OCI-LY7 (cell line): ENCODE results near the gene DHFR. TPM values are rescaled to one million over a fixed set of nuclear protein-coding genes. Genes with fewer than 3 reads are reported as not detected.

Experiments
- BruUV-seq: library from RNA; stranded (reverse); fragments of 400-500 nt; replicated peaks from 2 replicates; lab custom pipeline; 2021; lab: Mats Ljungman, UMichigan
- CTCF ChIA-PET: fragments of 300-600 bp; sonication (Branson Sonifier 250); formaldehyde crosslinking; loops from one replicate; lab custom pipeline; 2022; ENCODE audit warnings: antibody characterized with exemption; ENCODE audit not compliant: unreplicated experiment; lab: Charles Lee
- POLR2A ChIA-PET: fragments of 300-600 bp; sonication (Branson Sonifier 250); formaldehyde crosslinking; loops from one replicate; lab custom pipeline; 2022; ENCODE audit warnings: antibody characterized with exemption; lab: Charles Lee
- DNase-seq: peaks from one replicate; pipeline ENCODE4 v3.0.0-alpha.2; 2015; ENCODE audit warnings: low spot score
- H2AFZ ChIP-seq: fragments of 200-600 bp; sonication (generic), shearing (Covaris generic); 2 replicates; pipeline ENCODE4 v1.6.1; 2014; ENCODE audit warnings: mild to moderate bottlenecking, antibody characterized with exemption, low read length, moderate library complexity
- H3K27ac ChIP-seq: fragments of 200-600 bp; sonication (generic); 2 replicates; pipeline ENCODE4 v1.5.1; 2014; ENCODE audit warnings: mixed run types, low read depth, mild to moderate bottlenecking, moderate library complexity, low read length, inconsistent platforms; ENCODE audit not compliant: poor library complexity, severe bottlenecking
- H3K36me3 ChIP-seq: fragments of 200-600 bp; sonication (generic); 2 replicates; pipeline ENCODE4 v1.6.1; 2014; ENCODE audit warnings: mild to moderate bottlenecking, antibody characterized with exemption, low read length, moderate library complexity, mixed read lengths; ENCODE audit not compliant: insufficient read depth
- H3K4me1 ChIP-seq: fragments of 200-600 bp; sonication (generic); 2 replicates; pipeline ENCODE4 v1.5.1; 2014; ENCODE audit warnings: mild to moderate bottlenecking, low read length; ENCODE audit not compliant: insufficient read depth, poor library complexity, severe bottlenecking
- H3K4me2 ChIP-seq: fragments of 200-600 bp; sonication (generic); 2 replicates; pipeline ENCODE4 v1.6.1; 2014; ENCODE audit warnings: mild to moderate bottlenecking, low read length
- H3K4me3 ChIP-seq: fragments of 200-600 bp; sonication (generic); 2 replicates; pipeline ENCODE4 v1.5.1; 2014; ENCODE audit warnings: mild to moderate bottlenecking, low read depth, low read length; ENCODE audit not compliant: poor library complexity, severe bottlenecking
- H3K79me2 ChIP-seq: fragments of 200-600 bp; sonication (generic); 2 replicates; pipeline ENCODE4 v1.6.1; 2016; ENCODE audit warnings: low read depth, mild to moderate bottlenecking, low read length, moderate library complexity, mixed read lengths; ENCODE audit not compliant: insufficient read depth
- H3K9me2 ChIP-seq: fragments of 200-600 bp; sonication (generic); 2 replicates; pipeline ENCODE4 v1.6.1; 2016; ENCODE audit warnings: mild to moderate bottlenecking, low read length, mixed read lengths; ENCODE audit not compliant: insufficient read depth
- H3K9me3 ChIP-seq: fragments of 200-600 bp; sonication (generic); 2 replicates; pipeline ENCODE4 v1.6.1; 2014; ENCODE audit warnings: mild to moderate bottlenecking, mixed run types, low read length, mixed read lengths
- H4K20me1 ChIP-seq: fragments of 200-600 bp; sonication (generic); 2 replicates; pipeline ENCODE4 v1.6.1; 2014; ENCODE audit warnings: mild to moderate bottlenecking, antibody characterized with exemption, low read length, moderate library complexity, mixed read lengths; ENCODE audit not compliant: insufficient read depth
- EZH2phosphoT487 ChIP-seq: fragments of 200-600 bp; sonication (generic); IDR thresholded peaks from 2 replicates; pipeline ENCODE4 v1.6.1; 2018; ENCODE audit warnings: low read depth, borderline replicate concordance, mild to moderate bottlenecking, mixed run types, antibody characterized with exemption, low read length, moderate library complexity, mixed read lengths
- intact Hi-C: fragments of 100-400 bp; cut with micrococcal nuclease; formaldehyde crosslinking; loops from one replicate; pipeline ENCODE4 v1.10.0; 2022; ENCODE audit not compliant: unreplicated experiment
- total RNA-seq, 2 experiments: library from RNA; depleted of rRNA in 1 of 2; stranded (reverse); fragments of >200 nt in 1 of 2; shearing (Covaris generic) in 1 of 2; gene quantifications; 2 replicates each; pipeline ENCODE4 v1.2.3, GENCODE V29; 2014 to 2022
- TF ChIP-seq, protein P1 (sequence below): fragments of 200-600 bp; sonication (generic); conservative IDR thresholded peaks from 2 replicates; pipeline ENCODE4 v1.5.1; 2014; ENCODE audit warnings: mild to moderate bottlenecking, antibody characterized with exemption, low read length, moderate library complexity, mixed read lengths

Gene DHFR
- total RNA-seq, 2 experiments from 2014 or later = 115 to 164 TPM

DNA sequence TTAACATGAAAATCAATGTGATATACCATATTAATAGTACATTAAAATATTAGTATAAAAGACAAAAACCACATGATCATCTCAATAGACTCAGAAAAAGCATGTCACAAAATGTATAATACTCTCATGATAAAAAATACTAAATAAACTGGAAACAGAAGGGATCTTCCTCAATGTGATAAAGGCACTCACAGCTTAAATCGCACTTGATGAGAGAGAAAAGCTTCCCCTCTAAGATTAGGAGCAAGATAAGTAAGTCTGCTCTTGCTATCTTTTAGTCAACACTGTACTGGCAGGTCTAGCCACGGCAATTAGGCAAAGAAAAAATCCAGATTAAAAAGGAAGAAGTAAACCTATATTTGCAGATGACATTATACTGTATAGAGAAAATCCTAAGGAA, 22.1 kb downstream of the DHFR start:
- no peak for DNase-seq
- Histone ChIP-seq H3K36me3 (peaks cover 88% of the 10 kb centered on the region), H3K4me1 (peaks cover 9% of the 10 kb centered on the region), H4K20me1 (no peaks in the 10 kb centered on the region), H2AFZ (no peak overlapping the region), H3K79me2 (peaks cover 8% of the 10 kb centered on the region; the same call in 1 of the 2 replicates), H3K9me3 (no peaks in the 10 kb centered on the region), H3K27ac (no peak overlapping the region), H3K4me2 (no peak overlapping the region), H3K4me3 (no peak overlapping the region), H3K9me2 (no peaks in the 10 kb centered on the region)
- no TSS peak for BruUV-seq
- ChIA-PET POLR2A (no interaction called here), CTCF (no interaction called here)
- intact Hi-C loops = no loop called here
- TF ChIP-seq EZH2phosphoT487 = no peak
- TF ChIP-seq, protein P1, sequence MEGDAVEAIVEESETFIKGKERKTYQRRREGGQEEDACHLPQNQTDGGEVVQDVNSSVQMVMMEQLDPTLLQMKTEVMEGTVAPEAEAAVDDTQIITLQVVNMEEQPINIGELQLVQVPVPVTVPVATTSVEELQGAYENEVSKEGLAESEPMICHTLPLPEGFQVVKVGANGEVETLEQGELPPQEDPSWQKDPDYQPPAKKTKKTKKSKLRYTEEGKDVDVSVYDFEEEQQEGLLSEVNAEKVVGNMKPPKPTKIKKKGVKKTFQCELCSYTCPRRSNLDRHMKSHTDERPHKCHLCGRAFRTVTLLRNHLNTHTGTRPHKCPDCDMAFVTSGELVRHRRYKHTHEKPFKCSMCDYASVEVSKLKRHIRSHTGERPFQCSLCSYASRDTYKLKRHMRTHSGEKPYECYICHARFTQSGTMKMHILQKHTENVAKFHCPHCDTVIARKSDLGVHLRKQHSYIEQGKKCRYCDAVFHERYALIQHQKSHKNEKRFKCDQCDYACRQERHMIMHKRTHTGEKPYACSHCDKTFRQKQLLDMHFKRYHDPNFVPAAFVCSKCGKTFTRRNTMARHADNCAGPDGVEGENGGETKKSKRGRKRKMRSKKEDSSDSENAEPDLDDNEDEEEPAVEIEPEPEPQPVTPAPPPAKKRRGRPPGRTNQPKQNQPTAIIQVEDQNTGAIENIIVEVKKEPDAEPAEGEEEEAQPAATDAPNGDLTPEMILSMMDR = no peak

DNA sequence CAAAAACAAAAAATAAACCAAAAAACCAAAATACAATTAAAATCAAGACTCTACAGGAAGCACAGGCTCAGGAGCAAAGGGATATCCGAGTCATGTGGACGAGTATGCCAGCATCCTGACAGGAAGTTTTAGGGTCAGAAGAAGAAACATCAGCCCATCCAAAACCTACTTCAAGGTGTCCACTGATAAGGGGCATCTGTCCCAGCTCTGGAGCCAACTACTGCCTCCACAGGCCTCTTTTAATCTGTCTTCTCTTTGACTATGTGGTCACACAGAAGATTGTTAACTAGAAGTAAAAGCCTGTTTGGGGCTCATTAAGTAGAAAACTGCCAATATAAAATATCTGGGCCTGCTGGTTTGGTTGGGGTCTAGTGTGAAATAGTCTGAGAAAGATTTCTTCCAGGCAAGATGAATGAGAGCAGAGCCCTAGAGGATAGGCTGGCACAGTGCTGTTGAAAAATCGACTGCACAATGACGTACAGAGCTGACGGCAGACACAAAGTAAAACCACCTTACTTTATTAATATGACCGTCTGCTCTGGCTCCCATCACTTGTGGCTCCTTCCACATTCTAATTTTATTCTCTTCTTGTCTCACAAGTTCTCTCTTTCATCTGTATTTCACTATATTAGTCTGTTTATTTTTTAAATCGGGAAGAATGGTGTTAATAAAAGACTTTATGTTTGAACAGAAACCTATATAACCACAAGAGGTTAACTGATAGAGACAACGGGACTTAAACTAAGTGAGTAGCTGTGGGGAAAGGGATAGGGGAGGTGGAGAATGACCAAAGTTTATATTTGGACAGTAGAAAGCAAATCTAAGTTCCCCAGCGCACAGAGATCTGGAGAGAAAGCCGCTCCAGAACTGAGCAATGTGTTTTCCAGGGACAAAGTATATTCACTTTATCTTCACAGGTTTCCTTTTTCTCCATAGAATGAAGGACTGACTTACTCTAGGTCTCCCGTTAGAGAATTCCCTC, 23.2 kb downstream of the DHFR start:
- TF ChIP-seq EZH2phosphoT487 = no peak
- TF ChIP-seq, protein P1 = no peak
- ChIA-PET CTCF (no interaction called here), POLR2A (no interaction called here)
- Histone ChIP-seq H3K36me3 (peaks cover 77% of the 10 kb centered on the region), H3K4me1 (peaks cover 9% of the 10 kb centered on the region), H3K9me2 (no peaks in the 10 kb centered on the region), H3K79me2 (0 out of 2 replicates have a peak, but pooled peaks cover 8% of the 10 kb centered on the region), H2AFZ (no peak overlapping the region), H3K27ac (no peak overlapping the region), H3K9me3 (no peaks in the 10 kb centered on the region), H3K4me2 (no peak overlapping the region), H4K20me1 (no peaks in the 10 kb centered on the region), H3K4me3 (no peak overlapping the region)
- intact Hi-C loops = no loop called here
- BruUV-seq = no TSS peak
- DNase-seq = no peak

DNA sequence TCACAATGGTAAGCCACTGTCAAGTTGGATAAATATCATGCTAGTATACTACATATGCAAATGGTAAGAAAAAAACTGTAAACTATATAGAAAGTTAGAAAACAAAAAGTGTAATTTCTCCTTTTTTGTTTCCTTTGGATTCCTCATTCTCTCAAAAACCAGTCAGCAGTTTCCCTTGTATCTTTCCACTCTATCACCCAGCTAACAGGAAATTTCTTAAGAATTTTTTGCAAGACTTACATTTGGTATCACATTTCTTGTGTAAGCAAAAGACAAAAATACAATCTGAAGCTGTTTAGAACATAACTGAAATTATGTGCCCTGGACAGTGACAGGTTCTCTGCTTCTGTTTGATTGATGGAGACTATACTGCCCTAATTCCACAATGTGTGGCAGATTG, 25.5 kb downstream of the DHFR start:
- Histone ChIP-seq H3K4me2 (no peak overlapping the region), H4K20me1 (no peaks in the 10 kb centered on the region), H3K27ac (no peak overlapping the region), H3K4me3 (no peak overlapping the region), H3K79me2 (no peaks in the 10 kb centered on the region), H2AFZ (no peak overlapping the region), H3K4me1 (peaks cover 9% of the 10 kb centered on the region), H3K9me3 (no peaks in the 10 kb centered on the region), H3K36me3 (peaks cover 68% of the 10 kb centered on the region), H3K9me2 (no peaks in the 10 kb centered on the region)
- CTCF ChIA-PET = no interaction called here
- intact Hi-C loops = no loop called here
- no peak for DNase-seq
- POLR2A ChIA-PET = interaction anchor here (0.5 kb wide), 1 partner anchor 911 kb away, joined by 3 read pairs; no protein-coding TSS in a partner anchor
- no TSS peak for BruUV-seq
- no peak for TF ChIP-seq EZH2phosphoT487
- TF ChIP-seq, protein P1 = no peak
